H1 (cell line): Measurements from ENCODE around the gene FBN2.

Source experiments
- ASH2L ChIP-seq: fragments of 200-600, 300-600 bp; sonication (generic); IDR thresholded peaks from one replicate; pipeline ENCODE4 v1.7.1; 2017; ENCODE audit warnings: low read length
- CREB1 ChIP-seq: IDR thresholded peaks from 2 replicates; pipeline ENCODE4 v1.6.1; 2012; ENCODE audit warnings: inconsistent platforms
- CTCF ChIP-seq, 3 experiments: IDR thresholded peaks; 1 replicate in 2 of 3; 2 replicates in 1 of 3; pipeline versions ENCODE4 v1.5.1 to v1.6.1; 2011; ENCODE audit warnings: low read length in 3 of 3, mild to moderate bottlenecking in 3 of 3, inconsistent platforms in 2 of 3, low read depth in 1 of 3, moderate library complexity in 1 of 3; ENCODE audit not compliant: insufficient read depth in 1 of 3; ENCODE audit errors: control extremely low read depth in 1 of 3
- HDAC6 ChIP-seq: IDR thresholded peaks from one replicate; pipeline ENCODE4 v1.7.1; 2012; ENCODE audit warnings: low read depth, mild to moderate bottlenecking, inconsistent platforms, low read length, moderate library complexity
- RAD21 ChIP-seq, 2 experiments: IDR thresholded peaks in 1 of 2; conservative IDR thresholded peaks in 1 of 2; 2 replicates each; pipeline ENCODE4 v1.6.1; 2011; ENCODE audit warnings: low read depth in 2 of 2, low read length in 2 of 2, improper control_type of control experiment in 1 of 2, inconsistent platforms in 1 of 2, mild to moderate bottlenecking in 1 of 2, moderate library complexity in 1 of 2
- SP1 ChIP-seq: IDR thresholded peaks from 2 replicates; pipeline ENCODE4 v1.6.1; 2011; ENCODE audit warnings: low read depth, low read length
- SP4 ChIP-seq: IDR thresholded peaks from 2 replicates; pipeline ENCODE4 v1.6.1; 2012; ENCODE audit warnings: low read length, inconsistent platforms
- SRF ChIP-seq: IDR thresholded peaks from 2 replicates; pipeline ENCODE4 v1.6.1; 2011; ENCODE audit warnings: mild to moderate bottlenecking, low read depth, low read length, moderate library complexity

GRCh38 chr5:128498844-128499455 lies 39.1 kb downstream of the FBN2 start:
- TF ChIP-seq CTCF (IDR thresholded peaks at IDR 0.05; ENCODE audit: control extremely low read depth in 1 of 3, insufficient read depth in 1 of 3, low read depth in 1 of 3, low read length in 3 of 3) = peak in 1 of 3 experiments; percentile 32; a peak in 2 of 4 replicates
- no peak for TF ChIP-seq ASH2L
- no peak for TF ChIP-seq HDAC6
- TF ChIP-seq CREB1 = no peak
- no peak for TF ChIP-seq SP4
- peak; percentile 49 for TF ChIP-seq RAD21 (IDR thresholded peaks at IDR 0.05 in 1 of 2, conservative IDR thresholded peaks at IDR 0.05 in 1 of 2; ENCODE audit: low read depth in 2 of 2, low read length in 2 of 2)
- no peak for TF ChIP-seq SP1
- TF ChIP-seq SRF = no peak
